Measurements from ENCODE around the gene MEF2A.

GRCh38 chr15:99706557-99707303 lies 140.9 kb downstream of the MEF2A start:
- TF ChIP-seq POLR2A (IDR thresholded peaks at IDR 0.05; ENCODE audit: borderline replicate concordance, extremely low read depth, insufficient read depth, insufficient read length) (no peak), CTCF (IDR thresholded peaks at IDR 0.05 in 2 of 3, conservative IDR thresholded peaks at IDR 0.05 in 1 of 3; ENCODE audit: borderline replicate concordance in 1 of 3, insufficient read depth in 1 of 3, low read depth in 2 of 3, low read length in 2 of 3) (no peak), EZH2 (IDR thresholded peaks at IDR 0.05) (no peak), CEBPB (IDR thresholded peaks at IDR 0.05; ENCODE audit: low read depth) (no peak), ATF3 (IDR thresholded peaks at IDR 0.05) (no peak), EZH2phosphoT487 (IDR thresholded peaks at IDR 0.05; ENCODE audit: borderline replicate concordance) (no peak), SIN3A (IDR thresholded peaks at IDR 0.05; ENCODE audit: low read depth) (no peak), JUND (IDR thresholded peaks at IDR 0.05) (no peak), REST (IDR thresholded peaks at IDR 0.05; ENCODE audit: low read depth) (no peak), MAX (IDR thresholded peaks at IDR 0.05) (no peak), TCF7L2 (IDR thresholded peaks at IDR 0.05; ENCODE audit: borderline replicate concordance, extremely low read depth, insufficient read depth, insufficient read length) (no peak), POLR2AphosphoS5 (IDR thresholded peaks at IDR 0.05; ENCODE audit: low read depth, low read length) (no peak), ZNF274 (IDR thresholded peaks at IDR 0.05; ENCODE audit: low read depth, low read length) (no peak)
